SK-N-MC (cell line): ENCODE data around the gene ACSM2A.

Experiments used
- EZH2 ChIP-seq: fragments of 200-600 bp; sonication (generic); IDR thresholded peaks from one replicate; pipeline ENCODE4 v1.6.1; 2017; ENCODE audit warnings: antibody characterized with exemption
- POLR2AphosphoS5 ChIP-seq: IDR thresholded peaks from 2 replicates; pipeline ENCODE4 v1.6.1; 2012; ENCODE audit warnings: mild to moderate bottlenecking, low read depth, low read length, borderline replicate concordance

GRCh38 chr16:20507280-20507679 is 56.0 kb downstream of the ACSM2A start:
- TF ChIP-seq POLR2AphosphoS5 (no peak), EZH2 (no peak)
